Measurements from ENCODE around the gene MYB. TPM values are rescaled to one million over a fixed set of nuclear protein-coding genes. Genes with fewer than 3 reads are reported as not detected.
A peak's percentile ranks its signal among the peaks of the same experiment; 100 is the strongest.

MYB gene
- total and polyA plus RNA-seq, 2 experiments from 2014 or later = 0.21 to 0.51 TPM

DNA sequence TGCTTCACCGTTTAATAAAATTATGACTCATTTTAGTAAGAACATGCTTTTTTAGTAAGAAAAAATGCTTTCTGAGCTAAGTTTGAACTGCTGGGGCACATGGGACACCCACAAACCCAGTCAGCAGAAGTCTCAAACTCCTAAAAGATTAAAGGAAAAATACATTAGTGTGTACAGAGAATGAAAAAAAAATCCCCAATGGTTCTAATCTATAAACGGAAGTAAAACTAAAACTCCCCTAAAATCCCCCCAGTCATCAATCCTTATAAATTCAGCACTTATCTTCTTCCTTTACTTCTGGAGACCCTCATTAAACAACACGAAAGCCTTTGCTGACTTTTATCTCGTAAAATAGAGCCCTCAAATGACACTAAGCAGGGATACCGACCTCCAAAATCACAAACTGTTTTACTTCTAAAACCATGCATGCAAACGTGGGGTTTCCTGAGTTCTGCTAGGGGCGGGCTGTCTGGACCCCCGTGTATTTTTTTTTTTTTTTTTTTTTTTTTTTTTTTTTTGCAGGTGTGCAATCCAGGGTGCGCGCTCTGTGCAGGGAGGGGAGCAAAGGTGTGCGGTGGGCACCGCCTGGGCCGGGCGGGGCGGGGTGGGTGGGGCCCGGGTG lies 1.1 kb upstream of the MYB start:
- Histone ChIP-seq H3K4me3 (peak overlapping the region; percentile 41), H3K4me1 (ENCODE audit: low read depth) (no peaks in the 10 kb centered on the region), H3K27ac (no peak overlapping the region), H3K27me3 (peaks cover 71% of the 10 kb centered on the region), H3K36me3 (no peaks in the 10 kb centered on the region), H3K9me3 (ENCODE audit: low read depth) (no peaks in the 10 kb centered on the region)
- TF ChIP-seq, protein P1, sequence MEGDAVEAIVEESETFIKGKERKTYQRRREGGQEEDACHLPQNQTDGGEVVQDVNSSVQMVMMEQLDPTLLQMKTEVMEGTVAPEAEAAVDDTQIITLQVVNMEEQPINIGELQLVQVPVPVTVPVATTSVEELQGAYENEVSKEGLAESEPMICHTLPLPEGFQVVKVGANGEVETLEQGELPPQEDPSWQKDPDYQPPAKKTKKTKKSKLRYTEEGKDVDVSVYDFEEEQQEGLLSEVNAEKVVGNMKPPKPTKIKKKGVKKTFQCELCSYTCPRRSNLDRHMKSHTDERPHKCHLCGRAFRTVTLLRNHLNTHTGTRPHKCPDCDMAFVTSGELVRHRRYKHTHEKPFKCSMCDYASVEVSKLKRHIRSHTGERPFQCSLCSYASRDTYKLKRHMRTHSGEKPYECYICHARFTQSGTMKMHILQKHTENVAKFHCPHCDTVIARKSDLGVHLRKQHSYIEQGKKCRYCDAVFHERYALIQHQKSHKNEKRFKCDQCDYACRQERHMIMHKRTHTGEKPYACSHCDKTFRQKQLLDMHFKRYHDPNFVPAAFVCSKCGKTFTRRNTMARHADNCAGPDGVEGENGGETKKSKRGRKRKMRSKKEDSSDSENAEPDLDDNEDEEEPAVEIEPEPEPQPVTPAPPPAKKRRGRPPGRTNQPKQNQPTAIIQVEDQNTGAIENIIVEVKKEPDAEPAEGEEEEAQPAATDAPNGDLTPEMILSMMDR (IDR thresholded peaks at IDR 0.05; ENCODE audit: low read depth, low read length) = no peak
- no peak for DNase-seq (ENCODE audit: low read depth in 1 of 2, low spot score in 1 of 2)

DNA sequence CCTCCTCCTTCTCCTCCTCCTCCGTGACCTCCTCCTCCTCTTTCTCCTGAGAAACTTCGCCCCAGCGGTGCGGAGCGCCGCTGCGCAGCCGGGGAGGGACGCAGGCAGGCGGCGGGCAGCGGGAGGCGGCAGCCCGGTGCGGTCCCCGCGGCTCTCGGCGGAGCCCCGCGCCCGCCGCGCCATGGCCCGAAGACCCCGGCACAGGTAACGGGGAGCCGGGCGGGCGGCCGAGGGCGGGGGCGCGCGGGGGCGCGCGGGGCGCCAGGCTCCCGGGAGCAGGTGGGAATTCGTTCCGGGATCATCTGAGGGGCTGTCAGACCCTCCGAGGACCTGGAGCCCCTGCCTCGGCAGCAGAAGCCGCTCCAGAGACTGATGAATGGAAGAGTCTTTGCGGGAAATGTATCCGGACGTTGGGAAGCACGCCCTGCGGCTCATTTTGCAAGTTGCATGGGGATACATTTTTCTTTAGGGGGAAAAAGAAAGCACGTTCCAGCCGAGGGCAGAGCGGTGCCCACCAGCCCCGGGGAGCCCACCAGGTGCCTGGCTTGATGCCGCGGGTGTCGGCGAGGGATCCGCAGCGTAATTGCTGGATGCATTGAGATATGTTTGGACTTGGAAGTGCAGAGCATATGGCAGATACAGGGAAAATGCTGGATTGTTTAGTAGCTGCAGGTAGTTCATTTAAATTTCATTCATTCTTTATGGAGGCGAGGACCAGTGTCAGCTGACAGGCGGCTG lies 394 bp downstream of the MYB start:
- Histone ChIP-seq H3K4me3 (peak overlapping the region; percentile 41), H3K27me3 (peaks cover 86% of the 10 kb centered on the region), H3K4me1 (ENCODE audit: low read depth) (no peaks in the 10 kb centered on the region), H3K36me3 (no peaks in the 10 kb centered on the region), H3K9me3 (ENCODE audit: low read depth) (no peaks in the 10 kb centered on the region), H3K27ac (no peak overlapping the region)
- TF ChIP-seq, protein P1 (IDR thresholded peaks at IDR 0.05; ENCODE audit: low read depth, low read length) = no peak
- peak in 1 of 2 donors; percentile 19 for DNase-seq (ENCODE audit: low read depth in 1 of 2, low spot score in 1 of 2)

DNA sequence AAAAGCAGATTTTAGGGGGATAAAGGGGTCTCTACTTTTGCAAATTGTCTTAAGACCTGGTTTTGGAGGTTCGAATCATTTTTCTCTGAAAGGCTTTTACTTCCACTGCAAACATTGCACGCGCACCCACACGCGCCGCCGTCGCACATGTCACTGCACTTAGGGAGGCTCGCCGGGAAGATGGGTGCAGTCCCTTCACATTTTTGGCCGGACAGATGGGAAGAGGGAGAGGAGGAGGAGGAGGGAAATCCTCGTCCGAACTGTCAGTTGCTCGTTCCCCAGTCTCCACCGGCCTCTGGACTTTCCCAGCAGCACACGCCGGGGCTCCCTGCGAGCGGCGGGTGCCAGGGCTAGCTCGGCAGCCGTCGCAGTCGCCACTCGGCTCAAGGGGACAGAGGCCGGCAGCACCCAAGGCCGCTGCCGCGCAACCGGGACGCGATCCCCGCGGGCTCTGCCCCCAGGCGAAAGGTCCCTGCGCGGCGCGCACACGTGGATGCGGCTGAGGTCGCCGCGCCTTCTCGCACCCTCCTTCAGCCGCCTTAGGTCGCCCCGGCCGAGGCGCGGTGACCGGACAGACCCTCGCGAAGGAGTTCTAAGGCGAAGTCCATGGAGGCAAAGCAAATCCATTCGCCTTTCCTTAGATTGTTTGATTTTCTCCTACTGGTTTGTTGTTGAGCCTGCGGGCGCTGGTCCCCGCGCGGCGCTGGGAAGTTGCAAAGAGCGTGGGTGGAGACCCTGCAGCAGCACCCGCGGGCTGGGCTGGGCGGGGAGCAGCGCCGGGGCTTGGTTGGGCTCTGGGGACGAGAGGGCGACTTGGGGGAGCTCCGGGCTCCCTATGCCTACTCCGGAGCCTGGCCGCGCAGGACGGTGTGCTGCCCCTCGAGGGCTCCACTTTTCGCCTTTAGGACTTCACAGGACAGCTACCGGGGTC lies 1.2 kb downstream of the MYB start:
- TF ChIP-seq, protein P1 (IDR thresholded peaks at IDR 0.05; ENCODE audit: low read depth, low read length) = no peak
- H3K27me3 ChIP-seq = peaks cover 89% of the 10 kb centered on the region
- peak; percentile 18 to 28 for DNase-seq (ENCODE audit: low read depth in 1 of 2, low spot score in 1 of 2)
- H3K9me3 ChIP-seq (ENCODE audit: low read depth) = no peaks in the 10 kb centered on the region
- no peaks in the 10 kb centered on the region for H3K4me1 ChIP-seq (ENCODE audit: low read depth)
- no peak overlapping the region for H3K27ac ChIP-seq
- peak overlapping the region; percentile 41 for H3K4me3 ChIP-seq
- H3K36me3 ChIP-seq = no peaks in the 10 kb centered on the region

DNA sequence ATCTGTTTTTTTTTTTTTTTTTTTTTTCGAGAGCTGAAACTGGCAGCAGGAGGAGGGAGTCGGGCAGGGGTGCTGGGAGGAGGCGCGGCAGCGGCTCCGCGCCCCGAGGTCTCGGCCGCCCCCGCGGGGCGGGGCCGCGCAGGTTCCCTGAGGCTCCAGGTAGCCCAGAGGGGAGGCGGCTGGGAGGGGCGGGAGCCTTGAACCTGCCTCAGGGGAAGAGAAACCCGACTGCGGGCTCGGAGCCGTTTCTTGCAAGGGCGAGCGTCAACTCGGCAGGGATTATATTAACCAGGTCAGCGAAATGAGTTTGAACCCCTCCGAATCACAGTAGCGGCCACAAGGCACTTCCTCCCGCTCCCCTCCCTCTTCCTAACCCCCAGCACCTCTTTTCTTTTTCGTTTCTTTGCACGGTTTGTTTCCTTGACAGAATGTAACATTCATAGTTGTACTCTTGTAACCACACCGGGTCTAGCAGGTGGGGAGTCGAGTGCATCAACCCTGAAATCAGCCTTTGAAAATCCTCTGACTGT lies 2.0 kb downstream of the MYB start:
- Histone ChIP-seq H3K4me1 (ENCODE audit: low read depth) (no peaks in the 10 kb centered on the region), H3K9me3 (ENCODE audit: low read depth) (no peaks in the 10 kb centered on the region), H3K4me3 (peak overlapping the region; percentile 41), H3K36me3 (no peaks in the 10 kb centered on the region), H3K27me3 (peaks cover 82% of the 10 kb centered on the region), H3K27ac (no peak overlapping the region)
- TF ChIP-seq, protein P1 (IDR thresholded peaks at IDR 0.05; ENCODE audit: low read depth, low read length) = no peak
- no peak for DNase-seq (ENCODE audit: low read depth in 1 of 2, low spot score in 1 of 2)
